Dermis microvascular lymphatic vessel endothelial cell (primary cell): ENCODE data around the gene AK5. TPM values are rescaled to one million over a fixed set of nuclear protein-coding genes. Genes with fewer than 3 reads are reported as not detected.

Source experiments
- DNase-seq, 2 donors: peaks; one replicate each; pipeline versions ENCODE4 v3.0.0 to v3.0.0-alpha.2; 2010; ENCODE audit warnings: low read depth in 2 of 2
- total RNA-seq: library from RNA; depleted of rRNA; stranded (reverse); fragments of >200 nt; gene quantifications from 2 replicates; pipeline ENCODE4 v1.2.1, GENCODE V29; 2014

The AK5 gene
- total RNA-seq, 1 donor from 2014 or later = 39.7 TPM

DNA sequence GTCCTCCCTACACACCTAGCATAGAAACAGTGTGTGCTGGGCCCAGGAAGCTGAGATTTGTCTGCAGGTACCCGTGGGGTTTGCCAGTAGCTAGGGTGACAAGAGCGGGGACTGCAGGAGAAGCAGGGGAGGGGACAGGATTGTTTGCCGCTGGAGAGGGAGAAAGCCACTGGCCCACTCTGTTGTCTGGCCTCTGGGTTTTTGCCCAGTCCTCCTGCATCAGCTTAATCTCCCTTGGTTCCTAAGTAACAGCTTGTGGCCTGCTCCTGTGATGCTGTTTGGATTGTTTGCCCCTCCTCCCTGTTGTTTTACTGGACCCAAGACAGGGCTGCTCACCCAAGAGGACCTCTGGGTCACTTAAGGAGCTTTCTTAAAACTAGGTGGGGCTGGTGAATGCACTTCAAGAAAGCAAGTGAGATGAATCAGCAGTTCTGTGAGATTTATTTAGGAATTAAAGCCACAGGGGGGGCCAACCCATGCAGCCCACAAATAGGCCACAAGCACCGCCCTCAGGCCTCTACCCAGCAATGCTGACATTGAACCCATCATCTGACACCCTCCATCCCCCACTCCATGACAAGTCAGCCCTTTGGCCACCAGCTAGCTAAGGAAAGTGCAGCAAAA, 257.8 kb downstream of the AK5 start:
- DNase-seq = no peak

GRCh38 chr1:77540501-77541161, 258.8 kb downstream of the AK5 start:
- DNase-seq = no peak

GRCh38 chr1:77541162-77541545, 259.3 kb downstream of the AK5 start:
- no peak for DNase-seq

GRCh38 chr1:77542813-77543420, 261.1 kb downstream of the AK5 start:
- no peak for DNase-seq

- DNase-seq = no peak
These were observed 262.1 kb downstream of the AK5 start for GRCh38 chr1:77543822-77544448.

- DNase-seq = no peak
These were observed 263.0 kb downstream of the AK5 start for GRCh38 chr1:77544845-77545244.

DNA sequence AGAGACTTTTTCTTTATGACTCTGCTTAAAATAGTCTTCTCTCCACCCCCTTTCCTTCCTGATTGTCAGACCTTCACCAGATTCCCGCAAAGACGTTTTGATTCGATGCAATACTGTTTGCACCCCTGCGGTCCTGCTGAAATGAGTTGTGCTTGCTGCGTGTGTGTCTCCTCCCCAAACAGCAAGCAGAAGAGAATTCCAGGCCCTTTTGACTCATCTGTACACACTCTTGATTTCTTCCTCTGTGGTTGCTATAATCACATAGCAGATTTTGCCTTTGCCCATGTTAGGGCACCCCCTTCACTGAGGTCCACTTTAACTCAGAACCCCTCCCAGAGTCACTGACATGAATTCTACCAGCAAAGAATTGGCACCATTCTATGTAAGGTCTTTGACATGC, 264.2 kb downstream of the AK5 start:
- DNase-seq = no peak

GRCh38 chr1:77546890-77547289, 265.1 kb downstream of the AK5 start:
- DNase-seq = no peak

DNA sequence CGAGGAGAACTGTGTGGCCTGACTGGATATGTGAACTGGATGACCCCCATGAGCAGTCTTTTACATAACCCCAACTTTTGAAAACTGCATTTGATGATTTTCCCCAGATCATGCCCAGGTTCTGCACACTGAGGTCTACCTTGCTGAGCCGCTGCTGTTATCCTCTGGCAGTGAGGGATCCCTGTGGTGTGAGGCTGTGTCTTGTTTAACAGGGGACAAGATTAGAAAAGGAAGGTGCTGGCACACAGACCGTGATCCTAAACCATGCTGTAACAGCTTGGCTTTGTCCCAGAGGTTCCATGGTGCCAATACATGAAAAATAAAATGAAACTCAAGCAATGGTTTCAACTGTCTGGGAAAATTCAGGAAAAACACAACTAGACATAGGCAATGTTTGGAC, 266.5 kb downstream of the AK5 start:
- DNase-seq = no peak

DNA sequence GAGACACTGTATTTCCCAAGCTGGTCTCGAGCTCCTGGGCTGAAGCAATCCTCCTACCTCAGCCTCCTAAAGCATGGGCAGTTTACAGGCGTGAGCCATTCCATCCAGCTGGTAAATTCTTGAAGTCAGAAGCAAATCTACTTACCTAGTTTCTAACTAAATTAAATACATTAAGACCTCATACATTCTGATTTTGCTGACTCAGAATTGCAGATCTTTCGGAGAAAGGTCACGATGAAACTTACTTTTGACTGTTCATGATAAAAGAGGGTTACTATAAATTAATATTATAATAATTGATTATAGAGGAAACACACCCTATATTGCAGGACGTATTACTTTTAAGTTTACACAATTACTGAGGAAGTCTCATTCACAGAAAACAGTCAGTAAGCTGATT, 268.3 kb downstream of the AK5 start:
- DNase-seq = no peak

GRCh38 chr1:77552626-77553025, 270.8 kb downstream of the AK5 start:
- DNase-seq = no peak

DNA sequence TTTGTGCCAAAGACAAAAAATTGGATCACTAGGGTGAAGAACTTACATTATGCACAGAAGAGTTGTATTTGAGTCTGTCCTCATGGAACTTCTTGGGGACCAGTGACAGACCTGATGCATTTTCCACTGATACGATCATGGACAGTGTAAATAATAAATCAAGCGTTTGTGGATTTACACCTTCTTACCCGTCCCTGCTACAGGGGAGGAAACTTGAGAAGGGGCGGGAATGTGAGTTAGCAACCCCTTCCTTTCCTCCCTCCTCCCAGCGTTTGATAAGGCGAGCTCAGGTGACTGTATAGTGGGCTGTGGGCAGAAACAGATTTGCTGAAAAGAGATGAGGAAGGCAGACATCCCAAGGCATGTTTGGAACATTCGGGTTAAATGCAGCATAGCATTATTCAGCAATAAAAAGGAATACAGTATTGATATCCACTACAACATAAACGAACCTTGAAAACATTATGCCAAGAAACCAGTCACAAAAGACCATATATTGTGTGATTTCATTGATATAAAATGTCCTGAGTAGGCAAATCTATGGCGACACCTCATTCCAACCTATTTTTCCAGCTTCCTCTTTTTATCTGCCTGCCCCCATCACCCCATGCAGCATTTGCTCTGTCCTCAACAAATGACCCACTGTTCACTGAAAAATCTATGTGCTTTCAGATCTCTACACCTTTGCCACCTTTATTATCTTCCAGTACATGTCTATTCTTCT, 271.9 kb downstream of the AK5 start:
- DNase-seq = no peak

GRCh38 chr1:77556045-77556444, 274.2 kb downstream of the AK5 start:
- DNase-seq = no peak

DNA sequence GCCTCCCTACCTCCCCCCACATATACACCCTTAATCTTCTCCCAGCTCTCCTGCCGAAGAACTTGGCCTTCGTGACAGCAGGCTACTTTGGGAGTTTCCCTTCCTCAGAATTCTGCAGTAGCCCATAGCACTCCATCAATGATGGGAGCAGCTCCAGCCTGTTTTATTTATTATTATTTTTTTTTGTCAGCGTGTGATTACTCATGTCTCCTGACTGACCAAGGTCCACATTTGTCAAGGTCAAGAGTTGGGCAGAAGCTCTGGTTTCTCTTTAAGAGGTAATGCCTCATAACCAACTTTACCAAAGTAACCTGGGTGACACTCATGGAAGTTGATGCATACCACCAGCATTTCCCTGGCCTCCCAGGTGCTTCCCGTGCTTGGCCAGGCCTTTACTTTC, 275.2 kb downstream of the AK5 start:
- DNase-seq = no peak

GRCh38 chr1:77558591-77559164, 276.9 kb downstream of the AK5 start:
- no peak for DNase-seq

GRCh38 chr1:77560741-77561140, 278.9 kb downstream of the AK5 start:
- DNase-seq = no peak

GRCh38 chr1:77562596-77563150, 280.9 kb downstream of the AK5 start:
- no peak for DNase-seq

DNA sequence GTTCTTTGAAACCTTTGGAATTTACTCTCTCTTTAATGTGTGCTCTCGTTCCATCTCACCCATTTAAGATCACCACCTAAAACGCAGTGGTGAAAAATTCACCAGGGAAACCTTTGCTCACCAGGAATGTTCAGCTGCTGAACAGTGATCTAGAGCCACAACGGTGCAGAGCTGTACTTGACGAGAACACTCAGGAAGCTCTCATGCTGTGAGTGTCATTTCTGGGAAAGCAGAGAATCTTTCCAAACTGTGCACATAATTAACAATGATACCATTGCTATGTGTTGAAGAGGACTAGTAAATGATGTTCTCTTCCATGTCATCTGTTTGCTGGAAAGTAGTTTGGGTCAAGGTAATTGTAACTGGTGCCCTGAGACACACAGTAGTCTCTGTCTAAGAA, 283.5 kb downstream of the AK5 start:
- DNase-seq = no peak

GRCh38 chr1:77571642-77572041, 289.8 kb downstream of the AK5 start:
- DNase-seq = no peak

- DNase-seq = no peak
These were observed 297.7 kb downstream of the AK5 start for GRCh38 chr1:77579547-77579946.

DNA sequence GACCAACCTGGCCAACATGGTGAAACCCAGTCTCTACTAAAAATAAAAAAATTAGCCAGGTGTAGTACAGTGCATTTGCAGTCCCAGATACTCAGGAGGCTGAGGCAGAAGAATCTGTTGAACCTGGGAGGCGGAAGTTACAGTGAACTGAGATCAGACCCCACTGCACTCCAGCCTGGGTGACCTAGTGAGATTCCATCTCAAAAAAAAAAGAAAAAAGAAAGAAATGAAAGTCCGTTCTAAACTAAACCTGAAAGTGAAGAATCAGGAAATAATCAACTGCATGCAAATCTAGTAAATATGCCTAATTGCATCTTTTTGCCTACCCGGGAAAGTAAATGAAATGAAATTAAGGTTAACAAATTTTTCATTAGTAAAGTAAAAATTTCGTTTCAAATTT, 301.1 kb downstream of the AK5 start:
- DNase-seq = no peak
